HepG2 (cell line): ENCODE results near the gene PCCB. TPM values are rescaled to one million over a fixed set of nuclear protein-coding genes. Genes with fewer than 3 reads are reported as not detected.

Experiments
- ATAC-seq: fragments of 200-7000 bp; cut with Tn5 transposase; 3 replicates; pipeline ENCODE4 v1.9.1; 2020; ENCODE audit warnings: mild to moderate bottlenecking, moderate library complexity
- BruUV-seq: library from RNA; stranded (reverse); fragments of 400-500 nt; replicated peaks from 2 replicates; lab custom pipeline; 2021; lab: Mats Ljungman, UMichigan
- CTCF ChIA-PET: fragments of 300-600 bp; formaldehyde crosslinking; extraction: SDS; loops from one replicate; lab custom pipeline; 2021; ENCODE audit warnings: low total read pairs, inconsistent platforms, low intra/inter-chr PET ratio; lab: Yijun Ruan, JAX
- POLR2A ChIA-PET: fragments of 350-600 bp; sonication (Branson Sonifier 250); formaldehyde crosslinking; loops from one replicate; lab custom pipeline; 2020; ENCODE audit warnings: antibody characterized with exemption, inconsistent platforms; lab: Yijun Ruan, JAX
- DNase-seq: peaks from one replicate; pipeline ENCODE4 v3.0.0-alpha.2; 2015; ENCODE audit warnings: low spot score
- FAIRE-seq: peaks from 3 replicates; lab custom pipeline; 2011; peaks lifted over from hg19 to GRCh38; lab: Jason Lieb, UNC
- H2AFZ ChIP-seq: one replicate; pipeline ENCODE4 v1.6.1; 2011; ENCODE audit warnings: low read length, inconsistent platforms
- H3K27ac ChIP-seq: fragments of 300-600 bp; 3 replicates; pipeline ENCODE4 v1.8.0; 2011; ENCODE audit warnings: mixed run types, mild to moderate bottlenecking, mixed read lengths, low read length, inconsistent platforms; ENCODE audit not compliant: insufficient read depth; ENCODE audit errors: extremely low read length
- H3K27me3 ChIP-seq, 2 experiments: fragments of 200-600 bp in 1 of 2; 2 replicates in 1 of 2; 3 replicates in 1 of 2; pipeline versions ENCODE4 v1.6.0 to v1.8.0; 2011; ENCODE audit warnings: low read length in 2 of 2, mild to moderate bottlenecking in 2 of 2, moderate library complexity in 2 of 2, inconsistent platforms in 1 of 2; ENCODE audit not compliant: insufficient read depth in 2 of 2, control insufficient read depth in 1 of 2
- H3K36me3 ChIP-seq, 2 experiments: fragments of 200-600 bp in 1 of 2; replicated peaks in 1 of 2; 2 replicates in 1 of 2; 3 replicates in 1 of 2; pipeline versions ENCODE4 v1.5.1 to v1.8.0; 2011; ENCODE audit warnings: low read length in 2 of 2, inconsistent platforms in 1 of 2; ENCODE audit not compliant: insufficient read depth in 2 of 2, control insufficient read depth in 1 of 2
- H3K4me1 ChIP-seq: 2 replicates; pipeline ENCODE4 v1.5.1; 2012; ENCODE audit warnings: low read length, inconsistent platforms; ENCODE audit not compliant: insufficient read depth
- H3K4me2 ChIP-seq: 2 replicates; pipeline ENCODE4 v1.6.0; 2011; ENCODE audit warnings: low read depth, low read length, inconsistent platforms
- H3K4me3 ChIP-seq, 3 experiments: fragments of 200-600 bp in 1 of 3; sonication (generic), shearing (Covaris generic) in 1 of 3; replicated peaks in 1 of 3; 2 replicates each; pipeline ENCODE4 v1.5.1; 2011 to 2016; ENCODE audit warnings: low read length in 3 of 3, inconsistent platforms in 2 of 3, low read depth in 2 of 3, mild to moderate bottlenecking in 2 of 3, control low read depth in 1 of 3, mixed read lengths in 1 of 3; ENCODE audit not compliant: insufficient read depth in 1 of 3
- H3K79me2 ChIP-seq: one replicate; pipeline ENCODE4 v1.6.1; 2011; ENCODE audit warnings: low read length, inconsistent platforms; ENCODE audit not compliant: insufficient read depth
- H3K9ac ChIP-seq: 2 replicates; pipeline ENCODE4 v1.6.0; 2011; ENCODE audit warnings: mild to moderate bottlenecking, low read depth, low read length, inconsistent platforms; ENCODE audit not compliant: insufficient read depth
- H3K9me3 ChIP-seq: 2 replicates; pipeline ENCODE4 v1.5.1; 2012; ENCODE audit warnings: mild to moderate bottlenecking, low read length
- H4K20me1 ChIP-seq: 2 replicates; pipeline ENCODE4 v1.6.0; 2011; ENCODE audit warnings: inconsistent platforms, mild to moderate bottlenecking, low read length, moderate library complexity; ENCODE audit not compliant: insufficient read depth
- CEBPG ChIP-seq: IDR thresholded peaks from 2 replicates; pipeline ENCODE4 v1.6.1; 2016
- CSRNP1 ChIP-seq: sonication (generic); formaldehyde crosslinking; IDR thresholded peaks from 2 replicates; pipeline ENCODE4 v1.8.1; 2023; ENCODE audit warnings: mild to moderate bottlenecking, missing genetic modification reagents
- FOXP1 ChIP-seq, 2 experiments: fragments of 450-650 bp in 1 of 2; IDR thresholded peaks; 2 replicates each; pipeline ENCODE4 v1.6.1; 2017 to 2018; ENCODE audit warnings: antibody characterized with exemption in 1 of 2
- ONECUT2 ChIP-seq: sonication (generic); formaldehyde crosslinking; IDR thresholded peaks from 2 replicates; pipeline ENCODE4 v1.4.0; 2020; ENCODE audit warnings: missing genetic modification reagents
- SALL1 ChIP-seq: sonication (generic); formaldehyde crosslinking; IDR thresholded peaks from 2 replicates; pipeline ENCODE4 v1.8.0; 2022; ENCODE audit warnings: mild to moderate bottlenecking, missing genetic modification reagents
- SNAPC4 ChIP-seq: sonication (generic); formaldehyde crosslinking; IDR thresholded peaks from 2 replicates; pipeline ENCODE4 v1.4.0; 2020; ENCODE audit warnings: mild to moderate bottlenecking, missing genetic modification reagents
- TARDBP ChIP-seq: sonication (generic); formaldehyde crosslinking; IDR thresholded peaks from 2 replicates; pipeline ENCODE4 v1.8.0; 2022; ENCODE audit warnings: mild to moderate bottlenecking, missing genetic modification reagents
- ZBTB33 ChIP-seq: sonication (generic); formaldehyde crosslinking; IDR thresholded peaks from 2 replicates; pipeline ENCODE4 v1.4.0; 2020; ENCODE audit warnings: missing genetic modification reagents
- ZBTB37 ChIP-seq: sonication (generic); formaldehyde crosslinking; IDR thresholded peaks from 2 replicates; pipeline ENCODE4 v1.4.0; 2020; ENCODE audit warnings: mild to moderate bottlenecking, missing genetic modification reagents
- ZNF414 ChIP-seq: sonication (generic); formaldehyde crosslinking; IDR thresholded peaks from 2 replicates; pipeline ENCODE4 v1.5.0; 2020; ENCODE audit warnings: missing genetic modification reagents
- ZNF44 ChIP-seq: sonication (generic); formaldehyde crosslinking; IDR thresholded peaks from 2 replicates; pipeline ENCODE4 v1.5.1; 2020; ENCODE audit warnings: mild to moderate bottlenecking, missing genetic modification reagents
- WGBS: methylation state at CpG from one replicate; pipeline ENCODE4 v1.1.6; 2017; ENCODE audit warnings: low lambda C conversion rate; 5-methylcytosine and 5-hydroxymethylcytosine counted together
- in situ Hi-C: cut with HindIII; loops from 2 replicates; pipeline ENCODE4 v1.10.0; 2017; ENCODE audit warnings: low pct_unique_long_range_greater_than_20kb; ENCODE audit not compliant: extremely low pct_ligation_motif_present
- intact Hi-C: fragments of 100-400 bp; cut with micrococcal nuclease; formaldehyde crosslinking; loops from one replicate; pipeline ENCODE4 v1.10.0; 2022; ENCODE audit not compliant: unreplicated experiment
- polyA plus RNA-seq, 8 experiments: library from polyadenylated mRNA; depleted of rRNA in 3 of 8; stranded (reverse) in 7 of 8; unstranded in 1 of 8; fragments of >200 nt; fragmentation: Illumina TruSeq in 4 of 8; extraction: Trizol in 4 of 8; gene quantifications; 2 replicates each; pipeline versions ENCODE4 v1.2.1 to v1.2.3, GENCODE V29; 2011 to 2016; ENCODE audit warnings: low read depth in 4 of 8, missing spikeins in 1 of 8, mixed read lengths in 1 of 8; ENCODE audit not compliant: insufficient read depth in 1 of 8
- total RNA-seq, 5 experiments: library from RNA; depleted of rRNA; stranded (reverse); fragments of >200 nt; fragmentation: Illumina TruSeq; extraction: Trizol; gene quantifications; 2 replicates each; pipeline ENCODE4 v1.2.3, GENCODE V29; 2016; ENCODE audit warnings: low read depth in 1 of 5

PCCB gene
- total and polyA plus RNA-seq, 2 of the 13 experiments (the other 11 are each of a cell fraction or from before 2014, with no cell fraction given) = 84.1 to 88.7 TPM

- Histone ChIP-seq H3K4me2 (no peak overlapping the region), H3K9me3 (no peaks in the 10 kb centered on the region), H3K36me3 (peaks cover 1 to 3% of the 10 kb centered on the region in 2 experiments; a peak in 1 of 5 replicates), H3K79me2 (no peaks in the 10 kb centered on the region), H3K27me3 (no peaks in the 10 kb centered on the region), H3K9ac (no peak overlapping the region), H3K4me3 (no peak overlapping the region), H4K20me1 (no peaks in the 10 kb centered on the region), H3K27ac (no peak overlapping the region), H3K4me1 (no peaks in the 10 kb centered on the region), H2AFZ (no peak overlapping the region)
- ChIA-PET CTCF (no interaction called here), POLR2A (no interaction called here)
- in situ Hi-C loops = loop anchor here (25.0 kb wide), 1 partner anchor 634 kb away; no protein-coding TSS in a partner anchor
- WGBS = 100% methylated on average over 1 of the region's 1 CpG
- DNase-seq (no peak), FAIRE-seq (no peak), ATAC-seq (no peak)
- intact Hi-C loops = no loop called here
- no TSS peak for BruUV-seq
- TF ChIP-seq SALL1 (CRISPR knock-in tag) (no peak), ONECUT2 (CRISPR knock-in tag) (no peak), ZNF414 (CRISPR knock-in tag) (no peak), CSRNP1 (no peak), SNAPC4 (no peak), ZBTB33 (CRISPR knock-in tag) (no peak), FOXP1 (IDR thresholded peaks at IDR 0.05) (no peak), FOXP1 (CRISPR knock-in tag; IDR thresholded peaks at IDR 0.05) (no peak), ZNF44 (CRISPR knock-in tag) (no peak), TARDBP (CRISPR knock-in tag) (no peak), CEBPG (CRISPR knock-in tag) (no peak), ZBTB37 (CRISPR knock-in tag) (no peak)
Measured at GRCh38 chr3:136378011-136378410, 127.9 kb downstream of the PCCB start.
